T-cell (primary cell): ENCODE measurements around the gene CDH4. TPM values are rescaled to one million over a fixed set of nuclear protein-coding genes. Genes with fewer than 3 reads are reported as not detected.

Experiments
- ATAC-seq, 4 experiments: fragments of 200-7000 bp in 3 of 4; fragments of 150-1000 bp in 1 of 4; cut with Tn5 transposase; replicated peaks in 1 of 4; 1 replicate in 3 of 4; 2 replicates in 1 of 4; pipeline ENCODE4 v1.10.0; 2021; ENCODE audit warnings: moderate library complexity in 3 of 4, mild to moderate bottlenecking in 2 of 4, moderate number of reproducible peaks in 1 of 4
- CTCF ChIA-PET, 2 donors: fragments of 300-600 bp; sonication (Branson Sonifier 250); formaldehyde crosslinking; loops; one replicate each; lab custom pipeline; 2022; ENCODE audit warnings: antibody characterized with exemption in 2 of 2; lab: Charles Lee
- POLR2A ChIA-PET, 2 donors: fragments of 300-600 bp; sonication (Branson Sonifier 250); formaldehyde crosslinking; loops; one replicate each; lab custom pipeline; 2022; ENCODE audit warnings: antibody characterized with exemption in 2 of 2; lab: Charles Lee
- DNase-seq, 35 experiments: peaks; one replicate each; pipeline versions ENCODE4 v3.0.0 to v3.0.0-alpha.2; 2013 to 2023
- H3K27ac ChIP-seq: one replicate; pipeline ENCODE4 v1.5.1; 2013; ENCODE audit warnings: low read length
- H3K27me3 ChIP-seq, 2 experiments: replicated peaks in 1 of 2; 1 replicate in 1 of 2; 2 replicates in 1 of 2; pipeline versions ENCODE4 v1.6.1 to v1.7.0; 2013; ENCODE audit warnings: low read length in 1 of 2, mixed read lengths in 1 of 2; ENCODE audit not compliant: control insufficient read depth in 2 of 2, insufficient read depth in 2 of 2; ENCODE audit errors: extremely low read depth in 1 of 2
- H3K36me3 ChIP-seq, 2 donors: 1 replicate in 1 of 2; 2 replicates in 1 of 2; pipeline versions ENCODE4 v1.6.1 to v1.7.0; 2013; ENCODE audit warnings: low read length in 1 of 2; ENCODE audit not compliant: control insufficient read depth in 2 of 2, insufficient read depth in 1 of 2; ENCODE audit errors: extremely low read depth in 1 of 2
- H3K4me1 ChIP-seq, 2 experiments: 1 replicate in 1 of 2; 2 replicates in 1 of 2; pipeline versions ENCODE4 v1.6.1 to v1.7.0; 2013; ENCODE audit warnings: low read length in 2 of 2, mixed read lengths in 1 of 2; ENCODE audit not compliant: insufficient read depth in 2 of 2, control insufficient read depth in 1 of 2; ENCODE audit errors: extremely low read depth in 1 of 2
- H3K4me3 ChIP-seq, 2 donors: 1 replicate in 1 of 2; 2 replicates in 1 of 2; pipeline versions ENCODE4 v1.5.1 to v1.7.0; 2013; ENCODE audit warnings: mild to moderate bottlenecking in 2 of 2, low read length in 1 of 2, moderate library complexity in 1 of 2; ENCODE audit not compliant: control insufficient read depth in 1 of 2; ENCODE audit errors: extremely low read depth in 1 of 2
- H3K9me3 ChIP-seq: 2 replicates; pipeline ENCODE4 v1.7.0; 2013
- H3K27ac Mint-ChIP-seq, 2 donors: one replicate each; pipeline ENCODE4 v1.8.0; 2020 to 2021; ENCODE audit warnings: mild to moderate bottlenecking in 2 of 2, mixed read lengths in 2 of 2
- H3K27me3 Mint-ChIP-seq, 2 donors: one replicate each; pipeline ENCODE4 v1.8.0; 2021 to 2022; ENCODE audit warnings: mixed read lengths in 2 of 2
- H3K36me3 Mint-ChIP-seq: one replicate; pipeline ENCODE4 v1.8.0; 2021; ENCODE audit warnings: mixed read lengths
- H3K4me1 Mint-ChIP-seq, 3 donors: one replicate each; pipeline ENCODE4 v1.8.0; 2020 to 2022; ENCODE audit warnings: mixed read lengths in 3 of 3, mild to moderate bottlenecking in 1 of 3
- H3K4me3 Mint-ChIP-seq, 3 donors: one replicate each; pipeline ENCODE4 v1.8.0; 2020 to 2022; ENCODE audit warnings: mild to moderate bottlenecking in 3 of 3, mixed read lengths in 3 of 3, moderate library complexity in 3 of 3
- H3K9me3 Mint-ChIP-seq, 3 donors: one replicate each; pipeline ENCODE4 v1.8.0; 2020 to 2022; ENCODE audit warnings: mixed read lengths in 3 of 3
- WGBS: methylation state at CpG from one replicate; pipeline ENCODE4 v1.1.5; 2013; ENCODE audit warnings: missing lambda C conversion rate; ENCODE audit not compliant: insufficient coverage; 5-methylcytosine and 5-hydroxymethylcytosine counted together
- total RNA-seq, 35 experiments: library from RNA in 6 of 35; stranded (reverse) in 6 of 35; fragments of 120-200 nt in 1 of 35; gene quantifications; one replicate each; pipeline versions ENCODE4 v1.2.1 to v1.2.4 and lab custom pipeline; 2013 to 2026

The CDH4 gene
- total RNA-seq, 5 donors from 2014 or later (not counting 1 experiment from before 2014, with no cell fraction given), result 0.06 to 0.64 (median 0.14) TPM

DNA sequence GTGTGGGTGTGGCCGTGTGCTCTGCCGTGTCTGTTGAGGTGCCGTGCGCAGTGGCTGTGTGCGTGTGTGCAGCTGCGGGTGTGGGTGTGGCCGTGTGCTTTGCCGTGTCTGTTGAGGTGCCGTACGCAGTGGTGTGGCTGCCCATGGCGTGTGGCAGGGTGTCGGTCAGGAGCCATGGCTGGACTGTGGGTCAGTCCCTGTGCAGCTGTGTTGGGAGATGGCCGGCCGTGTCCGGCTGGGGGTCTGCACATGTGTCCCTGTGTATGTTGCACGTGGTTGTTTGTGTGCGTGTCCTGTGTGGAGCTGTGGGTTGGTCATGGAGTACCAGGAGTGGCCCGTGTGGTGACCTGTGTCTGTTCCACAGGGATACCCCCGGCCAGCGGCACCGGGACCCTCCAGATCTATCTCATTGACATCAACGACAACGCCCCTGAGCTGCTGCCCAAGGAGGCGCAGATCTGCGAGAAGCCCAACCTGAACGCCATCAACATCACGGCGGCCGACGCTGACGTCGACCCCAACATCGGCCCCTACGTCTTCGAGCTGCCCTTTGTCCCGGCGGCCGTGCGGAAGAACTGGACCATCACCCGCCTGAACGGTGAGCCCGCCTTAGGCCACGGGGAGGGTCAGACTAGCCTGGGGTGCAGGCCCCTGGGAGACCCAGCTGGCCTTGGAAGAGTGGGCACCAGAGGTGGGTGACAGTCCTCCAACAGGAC, 675.9 kb downstream of the CDH4 start:
- H3K9me3 ChIP-seq, result no peaks in the 10 kb centered on the region
- Mint-ChIP-seq H3K9me3 (no peaks in the 10 kb centered on the region), H3K4me1 (no peaks in the 10 kb centered on the region), H3K27me3 (no peaks in the 10 kb centered on the region), H3K27ac (no peak overlapping the region), H3K4me3 (no peak overlapping the region), H3K36me3 (no peaks in the 10 kb centered on the region)
- 93% methylated on average over 43 of the region's 43 CpGs for WGBS
- no peak overlapping the region for H3K4me3 ChIP-seq
- DNase-seq (no peak), ATAC-seq (no peak)
- H3K27ac ChIP-seq, result no peak overlapping the region
- H3K36me3 ChIP-seq, result no peaks in the 10 kb centered on the region
- ChIA-PET POLR2A (no interaction called here), CTCF (no interaction called here)
- H3K27me3 ChIP-seq, result peaks cover 0 to 23% of the 10 kb centered on the region in 2 experiments
- H3K4me1 ChIP-seq, result no peaks in the 10 kb centered on the region

DNA sequence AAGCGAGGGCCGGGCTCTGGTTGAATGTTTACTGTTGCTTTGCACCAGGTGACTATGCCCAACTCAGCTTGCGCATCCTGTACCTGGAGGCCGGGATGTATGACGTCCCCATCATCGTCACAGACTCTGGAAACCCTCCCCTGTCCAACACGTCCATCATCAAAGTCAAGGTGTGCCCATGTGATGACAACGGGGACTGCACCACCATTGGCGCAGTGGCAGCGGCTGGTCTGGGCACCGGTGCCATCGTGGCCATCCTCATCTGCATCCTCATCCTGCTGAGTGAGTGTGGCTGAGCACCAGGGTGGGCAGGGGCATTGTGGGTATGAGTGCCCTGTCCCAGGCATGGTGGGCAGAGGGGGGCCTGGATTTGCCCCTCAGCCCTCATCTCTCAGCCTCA, 677.5 kb downstream of the CDH4 start:
- H3K4me3 Mint-ChIP-seq, result no peak overlapping the region
- Histone ChIP-seq H3K4me3 (no peak overlapping the region), H3K9me3 (no peaks in the 10 kb centered on the region), H3K36me3 (no peaks in the 10 kb centered on the region), H3K27me3 (peaks cover 0 to 15% of the 10 kb centered on the region in 2 experiments), H3K4me1 (no peaks in the 10 kb centered on the region), H3K27ac (no peak overlapping the region)
- DNase-seq (no peak), ATAC-seq (no peak)
- no peaks in the 10 kb centered on the region for H3K36me3 Mint-ChIP-seq
- WGBS, result 94% methylated on average over 12 of the region's 12 CpGs
- no peaks in the 10 kb centered on the region for H3K4me1 Mint-ChIP-seq
- H3K27me3 Mint-ChIP-seq, result no peaks in the 10 kb centered on the region
- H3K9me3 Mint-ChIP-seq, result no peaks in the 10 kb centered on the region
- ChIA-PET CTCF (no interaction called here), POLR2A (no interaction called here)
- no peak overlapping the region for H3K27ac Mint-ChIP-seq

DNA sequence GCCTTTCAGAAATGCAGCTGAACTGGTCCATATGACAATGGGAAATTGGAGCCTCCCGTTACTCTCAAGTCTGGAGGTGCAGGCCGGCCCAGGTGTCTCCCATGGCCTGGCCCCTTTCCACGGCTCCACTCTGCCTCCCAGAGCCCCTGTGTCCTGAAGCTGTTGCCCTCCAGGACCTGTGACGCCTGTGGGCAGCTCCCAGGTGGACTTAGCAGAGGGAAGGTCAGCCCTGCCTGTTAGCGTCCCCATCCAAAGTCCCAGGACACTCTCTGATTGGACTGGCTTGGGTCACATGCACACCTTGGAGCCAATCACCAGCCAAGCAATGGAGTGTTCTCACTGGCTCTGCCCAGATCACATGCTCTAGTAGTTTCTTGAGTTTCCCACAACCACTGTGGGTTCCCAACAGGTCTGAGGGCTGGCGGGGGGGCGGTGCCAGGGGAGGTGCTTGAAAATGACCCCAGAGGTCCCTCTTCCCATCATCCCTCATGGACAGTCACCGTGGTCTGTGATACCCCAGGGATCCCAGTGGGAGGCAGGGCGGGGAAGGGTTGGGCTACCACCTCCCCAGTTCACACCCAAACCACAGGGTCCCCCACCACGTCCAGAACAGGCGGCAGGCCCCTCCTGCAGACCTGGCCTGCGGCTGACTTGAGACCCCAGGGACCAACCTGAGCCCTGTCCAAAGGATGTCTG, 678.1 kb downstream of the CDH4 start:
- H3K4me3 Mint-ChIP-seq, result no peak overlapping the region
- H3K27me3 Mint-ChIP-seq, result peaks cover 3 to 4% of the 10 kb centered on the region in 2 donors
- Histone ChIP-seq H3K9me3 (no peaks in the 10 kb centered on the region), H3K36me3 (no peaks in the 10 kb centered on the region), H3K4me1 (no peaks in the 10 kb centered on the region), H3K27me3 (peaks cover 0 to 11% of the 10 kb centered on the region in 2 experiments), H3K27ac (no peak overlapping the region), H3K4me3 (no peak overlapping the region)
- peaks cover 0 to 4% (median 0%) of the 10 kb centered on the region in 3 donors for H3K4me1 Mint-ChIP-seq
- no peaks in the 10 kb centered on the region for H3K9me3 Mint-ChIP-seq
- ChIA-PET CTCF (no interaction called here), POLR2A (no interaction called here)
- ATAC-seq (no peak), DNase-seq (no peak)
- H3K27ac Mint-ChIP-seq, result no peak overlapping the region
- H3K36me3 Mint-ChIP-seq, result no peaks in the 10 kb centered on the region
- 89% methylated on average over 7 of the region's 12 CpGs for WGBS

DNA sequence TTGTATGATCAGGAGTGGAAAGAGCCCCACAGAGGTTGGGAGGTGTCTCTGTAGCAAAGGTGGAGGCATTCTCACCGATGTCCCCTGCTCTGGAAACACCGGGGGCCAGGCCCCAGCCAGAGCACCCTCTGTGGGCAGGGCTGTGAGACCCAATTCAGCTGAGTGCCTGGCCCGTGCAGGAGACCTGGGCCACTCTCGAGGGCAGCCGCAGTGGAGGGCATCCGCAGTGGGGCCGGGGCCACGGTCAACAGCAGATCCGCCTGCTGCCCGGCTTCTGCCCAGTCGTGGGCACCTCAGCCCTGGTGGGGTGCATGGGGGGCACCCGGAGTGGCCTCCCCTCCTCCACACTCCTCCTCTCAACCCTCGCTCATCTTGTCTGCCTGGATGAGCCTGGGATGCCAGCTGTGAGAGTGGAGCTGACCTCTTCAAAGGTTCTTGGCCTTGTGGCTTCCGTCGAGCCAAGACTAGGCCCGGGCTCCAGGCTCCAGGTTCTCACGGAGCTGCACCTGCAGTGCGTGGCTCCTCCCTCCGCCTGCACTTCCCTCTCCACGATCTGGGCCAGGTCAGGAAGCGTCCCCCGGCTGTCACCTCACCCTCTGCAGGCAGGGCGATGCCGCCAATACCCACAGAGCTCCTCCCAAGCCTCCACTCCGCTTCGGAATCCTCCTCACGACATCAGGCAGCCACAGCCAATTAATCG, 678.9 kb downstream of the CDH4 start:
- POLR2A ChIA-PET, result no interaction called here
- Histone ChIP-seq H3K4me1 (no peaks in the 10 kb centered on the region), H3K27me3 (peaks cover 0 to 11% of the 10 kb centered on the region in 2 experiments), H3K36me3 (no peaks in the 10 kb centered on the region), H3K4me3 (no peak overlapping the region), H3K9me3 (no peaks in the 10 kb centered on the region), H3K27ac (no peak overlapping the region)
- CTCF ChIA-PET, result no interaction called here
- Mint-ChIP-seq H3K4me3 (no peak overlapping the region), H3K36me3 (no peaks in the 10 kb centered on the region), H3K9me3 (no peaks in the 10 kb centered on the region), H3K27me3 (peaks cover 3 to 4% of the 10 kb centered on the region in 2 donors), H3K4me1 (peaks cover 0 to 5% (median 0%) of the 10 kb centered on the region in 3 donors), H3K27ac (no peak overlapping the region)
- 82% methylated on average over 21 of the region's 28 CpGs for WGBS
- DNase-seq (no peak), ATAC-seq (no peak)

DNA sequence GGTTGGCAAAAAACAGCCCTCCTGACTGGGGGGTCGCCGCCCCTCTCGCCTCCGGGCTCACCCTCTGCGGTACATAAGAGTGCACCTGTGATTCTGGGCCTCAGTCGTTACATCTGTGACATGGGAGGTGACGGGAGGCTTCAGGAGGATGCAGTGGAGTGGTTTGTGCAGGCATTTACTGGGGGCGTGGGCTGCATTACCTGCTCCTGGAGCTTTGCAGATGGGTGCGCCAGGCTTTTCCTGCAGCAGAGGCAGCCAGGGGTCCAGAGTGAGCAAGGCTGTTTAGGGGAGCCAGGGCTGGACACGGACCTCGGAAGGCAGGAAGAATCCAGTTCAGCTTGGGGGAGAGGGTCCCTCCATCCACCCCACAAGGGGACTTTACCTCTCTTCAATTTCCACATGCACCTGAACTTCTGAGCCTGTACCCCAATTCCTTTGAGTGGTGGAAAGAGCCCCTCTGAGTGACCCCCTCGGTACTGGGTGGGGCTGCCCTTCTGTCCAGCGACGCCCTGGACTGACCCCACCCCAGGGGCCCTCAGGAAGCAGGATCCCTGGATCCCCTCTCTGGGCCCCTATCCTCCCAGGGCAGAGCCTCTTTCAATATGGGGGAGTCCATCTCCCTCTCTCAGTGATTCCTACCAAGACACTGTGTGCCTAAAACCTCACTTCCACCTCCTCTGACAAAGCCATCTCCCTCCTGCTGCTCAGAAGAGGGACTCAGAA, 679.6 kb downstream of the CDH4 start:
- DNase-seq (peak in 1 of 35 experiments; percentile 11), ATAC-seq (no peak)
- peaks cover 0 to 5% (median 0%) of the 10 kb centered on the region in 3 donors for H3K4me1 Mint-ChIP-seq
- no peaks in the 10 kb centered on the region for H3K9me3 Mint-ChIP-seq
- no peak overlapping the region for H3K27ac Mint-ChIP-seq
- ChIA-PET POLR2A (no interaction called here), CTCF (no interaction called here)
- Histone ChIP-seq H3K4me1 (no peaks in the 10 kb centered on the region), H3K27ac (no peak overlapping the region), H3K36me3 (no peaks in the 10 kb centered on the region), H3K27me3 (peaks cover 0 to 14% of the 10 kb centered on the region in 2 experiments), H3K4me3 (no peak overlapping the region), H3K9me3 (no peaks in the 10 kb centered on the region)
- 78% methylated on average over 12 of the region's 14 CpGs for WGBS
- H3K36me3 Mint-ChIP-seq, result no peaks in the 10 kb centered on the region
- H3K27me3 Mint-ChIP-seq, result peaks cover 3 to 7% of the 10 kb centered on the region in 2 donors
- no peak overlapping the region for H3K4me3 Mint-ChIP-seq

DNA sequence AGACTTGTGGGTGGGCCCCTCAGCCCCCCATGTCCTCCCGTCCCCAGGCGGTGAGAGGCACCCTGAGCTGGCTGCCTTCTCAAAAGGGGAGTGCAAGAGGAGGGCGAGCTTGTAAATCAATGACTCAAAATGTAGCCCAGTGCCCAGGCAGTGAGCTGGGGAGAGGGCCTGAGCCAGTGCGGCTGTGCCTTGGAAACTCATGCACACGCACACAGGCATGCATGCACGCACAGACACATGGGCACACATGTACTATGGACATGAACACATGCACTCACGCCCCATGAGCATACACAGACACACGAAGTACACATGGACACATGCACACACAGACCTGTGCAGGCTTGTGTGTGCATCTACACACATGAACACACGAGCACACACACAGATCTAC, 680.1 kb downstream of the CDH4 start:
- Mint-ChIP-seq H3K36me3 (no peaks in the 10 kb centered on the region), H3K4me1 (peaks cover 0 to 5% (median 0%) of the 10 kb centered on the region in 3 donors), H3K27ac (no peak overlapping the region), H3K9me3 (no peaks in the 10 kb centered on the region), H3K4me3 (no peak overlapping the region), H3K27me3 (peaks cover 3 to 8% of the 10 kb centered on the region in 2 donors)
- H3K4me3 ChIP-seq, result no peak overlapping the region
- DNase-seq (no peak), ATAC-seq (no peak)
- peaks cover 0 to 16% of the 10 kb centered on the region in 2 experiments for H3K27me3 ChIP-seq
- no peaks in the 10 kb centered on the region for H3K36me3 ChIP-seq
- H3K4me1 ChIP-seq, result no peaks in the 10 kb centered on the region
- H3K9me3 ChIP-seq, result no peaks in the 10 kb centered on the region
- ChIA-PET POLR2A (no interaction called here), CTCF (no interaction called here)
- no peak overlapping the region for H3K27ac ChIP-seq
- 83% methylated on average over 9 of the region's 9 CpGs for WGBS
